Measurements from ENCODE around the gene PLEKHA5.

GRCh38 chr12:19201661-19202060, 72.1 kb downstream of the PLEKHA5 start:
- TF ChIP-seq CTCF (IDR thresholded peaks at IDR 0.05; ENCODE audit: low read length): no peak
- no peak for TF ChIP-seq EZH2 (IDR thresholded peaks at IDR 0.05; ENCODE audit: borderline replicate concordance, low read length)

All from OCI-LY1 (cell line).